Measurements from ENCODE around the gene ZNF207.
"Not testable (repeated sequence)": the region's sequence is repeated elsewhere in the genome, so short reads cannot be mapped to it uniquely, and the experiment has no call there.

Gene ZNF207

DNA sequence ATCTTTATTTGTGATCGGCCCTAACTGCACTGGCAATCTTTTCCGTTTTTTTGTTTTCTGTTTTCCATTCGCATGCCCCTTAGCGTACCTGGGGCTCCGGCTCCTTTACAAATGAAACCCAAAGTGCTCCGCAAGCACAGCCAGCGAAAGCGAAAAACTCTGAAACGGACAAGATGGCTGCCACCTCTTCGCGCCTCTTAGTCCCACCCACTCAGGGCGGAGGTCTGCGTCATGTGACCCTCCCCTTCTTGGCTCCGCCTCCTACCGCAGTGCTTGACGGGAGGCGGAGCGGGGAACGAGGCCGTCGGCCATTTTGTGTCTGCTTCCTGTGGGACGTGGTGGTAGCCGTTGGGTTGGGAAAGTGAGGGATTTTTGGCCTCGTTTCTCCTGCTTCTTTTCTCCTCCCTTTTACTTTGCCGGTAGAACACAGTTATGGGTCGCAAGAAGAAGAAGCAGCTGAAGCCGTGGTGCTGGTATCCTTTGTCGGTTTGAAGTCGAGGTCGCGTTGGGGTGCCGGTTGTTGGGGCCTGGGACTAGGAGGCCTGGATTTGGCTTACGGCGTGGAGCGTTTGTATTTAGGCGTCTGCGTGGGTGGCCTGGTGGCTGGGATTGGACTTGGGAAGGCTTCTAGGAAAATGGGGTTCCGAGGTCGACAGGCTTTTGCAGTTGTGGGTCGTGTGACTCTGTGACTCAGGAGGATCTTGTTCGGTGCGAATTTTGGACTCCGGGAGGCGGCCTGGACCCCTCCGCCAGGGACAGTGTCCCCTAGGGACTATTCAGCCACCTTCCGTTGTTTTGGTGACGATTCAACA lies at the start of gene ZNF207:
TSS of gene ZNF207 (plus strand) at position 304 of the 812 bp plus-strand sequence. CDS start at position 433, 129 bp downstream.
- in situ Hi-C loops (cut with HindIII; ENCODE audit: low sequenced_read_pairs): no loop called here

DNA sequence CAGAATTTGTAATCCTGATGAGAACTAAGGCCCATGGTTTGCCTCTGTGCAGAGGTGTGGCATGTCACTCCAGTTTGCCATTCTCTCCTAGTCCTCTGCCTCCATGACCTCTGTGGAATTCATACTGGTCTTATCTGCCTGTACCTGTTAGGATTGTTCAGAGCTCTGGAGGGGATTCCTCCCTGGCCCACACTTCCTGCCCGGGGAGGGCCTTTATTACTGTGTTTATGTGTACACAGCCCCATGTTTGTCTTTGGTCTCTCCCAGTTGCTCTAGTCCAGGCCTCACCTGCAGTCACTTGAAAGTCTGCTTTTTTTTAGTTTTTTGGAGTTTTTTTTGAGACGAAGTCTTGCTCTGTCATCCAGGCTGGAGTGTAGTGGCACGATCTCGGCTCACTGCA lies 47.9 kb upstream of the ZNF207 start:
- in situ Hi-C loops (cut with HindIII; ENCODE audit: low sequenced_read_pairs): no loop called here

DNA sequence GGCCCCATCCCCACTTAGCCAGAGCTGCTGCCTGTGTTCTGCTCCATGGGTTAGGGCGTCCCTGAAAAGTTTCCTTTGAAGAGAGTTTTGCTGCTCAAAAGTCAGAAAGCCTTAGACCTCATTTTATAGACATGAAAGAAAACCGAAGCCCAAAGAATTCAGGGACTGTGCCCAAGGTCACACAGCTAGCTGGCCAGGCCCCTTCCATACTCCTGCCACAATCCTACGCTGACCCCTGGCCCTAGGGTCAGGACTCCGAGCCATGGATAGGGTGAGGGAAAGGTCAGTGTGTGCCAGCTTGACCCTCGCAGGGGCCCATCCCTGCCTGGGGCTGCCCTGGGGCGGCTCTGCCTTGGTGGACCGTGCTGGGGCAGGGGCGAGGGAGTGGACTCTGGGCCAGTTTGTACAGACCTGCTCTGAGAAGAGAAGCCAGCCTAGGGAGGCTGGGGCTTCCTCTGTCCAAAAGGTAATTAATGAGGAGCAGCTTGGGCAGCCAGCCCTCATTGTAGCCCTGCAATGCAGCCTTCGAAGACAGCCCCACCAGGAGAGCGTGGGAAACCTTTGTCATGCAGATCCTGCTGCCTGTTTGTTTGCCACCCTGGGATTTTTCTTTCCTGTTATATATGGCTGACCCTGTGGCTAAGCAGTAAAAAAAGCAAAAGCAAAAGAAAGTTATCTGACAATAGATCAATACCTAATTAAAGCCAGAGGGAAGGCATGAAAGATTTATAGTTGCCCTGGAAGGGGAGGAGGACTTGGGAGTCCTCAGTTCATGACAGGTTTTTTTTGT lies 46.9 kb upstream of the ZNF207 start:
- in situ Hi-C loops (cut with HindIII; ENCODE audit: low sequenced_read_pairs): no loop called here

DNA sequence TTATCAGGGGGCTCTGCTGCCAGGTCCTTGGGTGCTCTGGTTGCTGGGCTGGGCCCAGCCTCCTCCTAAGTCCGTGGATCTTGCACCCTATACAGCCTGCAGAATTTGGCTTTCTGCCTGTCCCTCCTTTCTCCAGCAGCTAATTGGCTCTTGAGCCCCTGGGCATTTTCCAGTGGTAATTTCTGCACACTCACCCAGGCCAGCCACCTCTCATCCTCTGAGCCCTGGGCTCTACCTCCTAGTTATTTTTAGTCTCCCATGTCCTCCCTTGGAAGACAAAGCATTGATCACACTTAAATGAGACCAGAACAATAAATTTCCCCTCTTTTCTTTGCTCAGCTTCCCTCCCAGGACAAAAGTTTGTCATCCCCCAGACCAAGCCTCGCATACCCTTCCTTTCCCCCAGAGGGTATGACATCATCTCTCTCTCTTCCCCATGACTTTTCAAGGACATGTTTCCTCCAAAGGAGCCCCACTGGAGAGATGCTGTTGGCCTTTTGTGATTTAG lies 46.1 kb upstream of the ZNF207 start:
- in situ Hi-C loops (cut with HindIII; ENCODE audit: low sequenced_read_pairs): no loop called here

DNA sequence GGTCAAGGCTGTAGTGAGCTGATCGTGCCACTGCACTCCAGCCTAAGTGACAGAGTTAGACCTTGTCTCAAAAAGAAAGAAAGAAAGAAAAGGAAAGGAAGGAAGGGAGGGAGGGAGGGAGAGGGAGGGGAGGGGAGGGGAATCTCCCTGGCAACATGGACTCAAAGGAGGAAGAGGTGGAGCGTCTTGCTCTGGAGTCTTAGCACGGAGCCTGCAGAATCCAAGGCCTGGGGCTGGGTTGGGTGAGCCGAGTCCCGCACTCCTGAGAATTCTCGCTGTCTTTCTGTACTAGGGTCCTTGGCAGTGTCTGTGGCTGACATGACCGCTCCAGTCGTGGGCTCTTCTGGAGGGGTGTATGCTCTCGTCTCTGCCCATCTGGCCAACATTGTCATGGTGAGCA lies 44.9 kb upstream of the ZNF207 start:
- in situ Hi-C loops (cut with HindIII; ENCODE audit: low sequenced_read_pairs): no loop called here

DNA sequence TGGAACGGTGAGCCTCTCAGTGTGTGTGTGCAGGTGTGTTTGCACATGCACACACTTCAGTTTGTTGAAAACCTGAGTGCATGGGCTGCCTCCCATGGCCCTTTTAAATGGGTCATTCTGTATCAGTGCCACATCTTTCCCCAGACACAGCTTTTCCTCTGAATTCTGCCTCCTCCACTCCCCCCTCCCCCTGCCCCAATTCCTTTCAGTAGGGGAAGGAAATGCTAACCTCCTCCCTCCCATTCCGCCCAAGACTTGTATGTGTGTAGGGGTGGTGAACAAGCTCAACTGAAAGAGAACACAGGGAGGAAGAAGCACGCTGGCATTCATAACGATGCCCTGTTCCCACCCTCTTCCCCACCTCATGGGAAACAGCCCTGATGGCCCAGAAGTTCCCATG lies 42.3 kb upstream of the ZNF207 start:
- in situ Hi-C loops (cut with HindIII; ENCODE audit: low sequenced_read_pairs): no loop called here

DNA sequence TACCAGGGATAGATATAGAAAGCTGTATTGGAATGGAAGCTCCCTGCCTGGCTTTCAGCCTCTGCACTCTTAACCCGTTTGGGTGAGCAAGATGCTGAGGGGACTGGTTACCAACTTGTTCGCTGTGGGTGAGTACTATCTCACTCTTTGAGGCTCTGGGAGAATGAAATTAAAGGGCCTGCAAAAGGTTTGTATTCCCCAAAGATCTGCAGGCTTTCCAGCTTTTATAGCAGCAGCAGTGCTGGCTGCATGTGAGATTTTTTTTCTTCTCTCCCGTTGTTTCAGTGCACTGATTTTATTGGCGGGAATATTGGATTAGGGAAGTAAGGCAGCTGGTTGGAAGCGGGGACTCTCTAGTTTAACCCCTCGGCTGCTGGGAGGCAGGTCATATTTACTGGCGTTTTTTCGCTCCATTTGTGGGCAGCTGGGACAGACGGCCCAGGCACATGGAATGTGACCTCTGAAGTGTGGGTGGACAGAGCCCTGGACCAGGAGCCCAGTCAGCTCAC lies 38.9 kb upstream of the ZNF207 start:
- in situ Hi-C loops (cut with HindIII; ENCODE audit: low sequenced_read_pairs): no loop called here

DNA sequence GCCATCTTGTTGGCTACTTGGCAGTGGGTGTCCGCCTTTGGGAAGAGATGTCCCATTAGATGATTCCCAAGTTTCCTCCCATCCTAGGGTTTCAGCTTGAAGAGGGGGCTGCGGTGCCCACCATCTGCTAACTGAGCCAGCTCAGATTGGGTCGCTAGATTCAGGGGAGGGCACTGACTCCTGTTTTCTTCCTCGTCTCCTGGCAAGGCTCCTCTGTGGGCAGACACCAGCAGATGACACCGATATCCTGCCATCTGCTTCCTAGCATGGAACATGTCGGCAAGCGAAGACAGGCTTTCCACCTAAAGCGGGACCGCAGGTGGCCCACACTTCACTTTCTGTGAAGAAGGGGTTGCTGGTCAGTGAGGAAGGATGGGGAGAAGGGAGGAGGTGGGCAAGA lies 35.3 kb upstream of the ZNF207 start:
- in situ Hi-C loops (cut with HindIII; ENCODE audit: low sequenced_read_pairs): no loop called here

DNA sequence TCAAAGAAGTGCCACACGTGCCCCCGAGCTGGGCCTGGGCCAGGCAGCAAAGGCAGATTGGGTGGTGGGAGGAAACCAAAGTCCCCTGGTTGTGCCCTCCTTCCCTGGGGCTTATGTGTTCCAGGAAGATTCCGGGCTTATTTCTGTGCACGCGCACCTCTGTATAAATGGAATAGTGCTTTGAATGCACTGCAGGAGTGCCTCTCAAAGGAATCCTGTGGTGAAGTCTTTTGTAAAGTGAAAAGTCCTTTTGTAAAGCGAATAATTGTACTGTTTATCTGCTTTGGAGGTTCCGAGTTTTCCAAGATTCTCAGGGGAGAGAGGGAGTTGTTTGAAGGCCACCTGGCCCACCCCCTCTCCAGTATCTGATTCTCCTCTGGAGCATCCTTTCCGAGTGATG lies 34.8 kb upstream of the ZNF207 start:
- in situ Hi-C loops (cut with HindIII; ENCODE audit: low sequenced_read_pairs): no loop called here

DNA sequence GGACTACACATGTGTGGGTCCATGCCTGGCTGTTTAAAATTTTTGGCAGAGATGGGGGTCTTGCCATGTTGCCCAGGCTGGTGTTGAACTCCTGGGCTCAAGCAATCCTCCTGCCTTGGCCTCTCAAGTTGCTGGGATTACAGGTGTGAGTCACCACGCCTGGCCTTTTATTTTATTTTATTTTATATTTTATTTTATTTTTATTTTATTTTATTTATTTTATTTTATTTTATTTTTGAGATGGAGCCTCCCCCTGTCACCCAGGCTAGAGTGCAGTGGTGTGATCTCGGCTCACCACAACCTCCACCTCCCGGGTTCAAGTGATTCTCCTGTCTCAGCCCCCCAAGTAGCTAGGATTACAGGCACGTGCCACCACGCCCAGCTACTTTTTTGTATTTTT lies 33.3 kb upstream of the ZNF207 start:
- in situ Hi-C loops (cut with HindIII; ENCODE audit: low sequenced_read_pairs): not testable (repeated sequence)

DNA sequence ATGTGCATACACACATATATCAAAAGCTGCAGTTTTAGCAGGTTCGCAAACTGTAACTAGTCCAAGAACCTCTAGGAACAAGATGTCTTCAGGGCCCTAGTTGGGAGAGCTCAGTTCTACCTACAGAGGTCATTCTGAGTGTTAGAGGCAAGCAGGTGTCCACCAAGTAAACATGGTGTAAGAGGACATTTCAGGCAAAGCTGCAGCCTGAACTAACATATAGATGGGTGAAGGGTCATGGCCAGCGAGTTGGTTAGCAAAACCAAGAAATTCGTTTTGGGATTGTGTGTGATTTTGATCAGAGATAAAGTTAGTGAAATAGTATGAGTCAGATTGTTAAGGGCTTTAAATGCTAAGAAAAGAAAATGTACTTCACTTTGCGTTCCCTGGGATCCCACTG lies 32.6 kb upstream of the ZNF207 start:
- in situ Hi-C loops (cut with HindIII; ENCODE audit: low sequenced_read_pairs): no loop called here

DNA sequence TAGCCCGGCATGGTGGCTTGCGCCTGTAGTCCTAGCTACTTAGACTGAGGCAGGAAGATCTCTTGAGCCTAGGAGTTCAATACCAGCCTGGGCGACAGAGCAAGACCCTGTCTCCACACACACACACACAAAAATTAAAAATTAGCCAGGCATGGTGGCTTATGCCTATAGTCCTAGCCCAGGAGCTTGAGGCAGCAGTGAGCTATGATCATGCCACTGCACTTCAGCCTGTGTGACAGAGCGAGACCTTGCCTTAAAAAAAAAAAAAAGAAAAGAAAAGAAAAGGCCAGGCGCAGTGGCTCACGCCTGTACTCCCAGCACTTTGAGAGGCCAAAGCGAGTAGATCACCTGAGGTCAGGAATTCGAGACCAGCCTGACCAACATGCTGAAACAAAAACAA lies 31.9 kb upstream of the ZNF207 start:
- in situ Hi-C loops (cut with HindIII; ENCODE audit: low sequenced_read_pairs): no loop called here

DNA sequence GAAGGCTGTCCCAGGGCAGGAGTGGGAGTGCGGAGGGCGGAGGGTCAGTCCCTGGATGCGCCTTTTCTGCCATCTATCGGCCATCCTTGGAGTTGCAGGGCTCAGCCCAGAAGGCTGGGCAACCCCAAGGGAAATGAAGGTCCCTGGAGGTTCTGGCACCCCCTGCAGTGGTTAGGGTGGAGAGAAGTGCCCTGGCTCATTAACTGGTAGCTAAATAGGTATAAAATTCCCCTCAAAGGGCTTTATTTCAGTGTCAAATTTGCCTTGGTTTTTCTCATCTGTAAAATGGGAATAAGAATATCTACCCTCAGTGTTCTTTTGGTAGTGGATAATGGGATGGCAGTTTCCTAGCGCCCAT lies 30.4 kb upstream of the ZNF207 start:
- in situ Hi-C loops (cut with HindIII; ENCODE audit: low sequenced_read_pairs): no loop called here

DNA sequence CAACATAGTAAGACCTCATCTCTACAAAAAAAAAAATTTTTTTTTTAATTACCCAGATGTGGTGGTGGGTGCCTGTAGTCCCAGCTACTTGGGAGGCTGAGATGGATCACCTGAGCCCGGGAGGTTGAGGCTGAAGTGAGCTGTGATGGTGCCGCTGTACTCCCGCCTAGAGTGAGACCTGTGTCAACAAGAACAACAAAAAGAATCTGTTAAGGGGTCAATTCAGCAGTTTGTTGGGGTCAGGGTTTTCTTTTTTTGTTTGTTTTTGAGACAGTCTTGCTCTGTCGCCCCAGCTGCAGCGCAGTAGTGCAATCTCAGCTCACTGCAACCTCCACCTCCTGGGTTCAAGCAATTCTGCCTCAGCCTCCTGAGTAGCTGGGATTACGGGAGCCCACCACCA lies 29.9 kb upstream of the ZNF207 start:
- in situ Hi-C loops (cut with HindIII; ENCODE audit: low sequenced_read_pairs): not testable (repeated sequence)

DNA sequence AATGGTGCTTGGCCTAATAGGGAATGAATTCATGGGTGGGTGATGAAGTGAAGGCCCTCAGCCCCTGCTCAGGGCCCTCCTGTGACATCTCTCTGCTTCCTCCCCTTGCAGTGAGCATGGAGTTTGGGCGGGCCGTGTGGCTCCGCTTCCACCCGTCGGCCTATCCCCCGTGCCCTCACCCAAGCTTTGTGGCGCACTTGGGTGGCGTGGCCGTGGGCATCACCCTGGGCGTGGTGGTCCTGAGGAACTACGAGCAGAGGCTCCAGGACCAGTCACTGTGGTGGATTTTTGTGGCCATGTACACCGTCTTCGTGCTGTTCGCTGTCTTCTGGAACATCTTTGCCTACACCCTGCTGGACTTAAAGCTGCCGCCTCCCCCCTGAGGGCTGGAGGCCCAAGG lies 29.1 kb upstream of the ZNF207 start:
- in situ Hi-C loops (cut with HindIII; ENCODE audit: low sequenced_read_pairs): no loop called here

DNA sequence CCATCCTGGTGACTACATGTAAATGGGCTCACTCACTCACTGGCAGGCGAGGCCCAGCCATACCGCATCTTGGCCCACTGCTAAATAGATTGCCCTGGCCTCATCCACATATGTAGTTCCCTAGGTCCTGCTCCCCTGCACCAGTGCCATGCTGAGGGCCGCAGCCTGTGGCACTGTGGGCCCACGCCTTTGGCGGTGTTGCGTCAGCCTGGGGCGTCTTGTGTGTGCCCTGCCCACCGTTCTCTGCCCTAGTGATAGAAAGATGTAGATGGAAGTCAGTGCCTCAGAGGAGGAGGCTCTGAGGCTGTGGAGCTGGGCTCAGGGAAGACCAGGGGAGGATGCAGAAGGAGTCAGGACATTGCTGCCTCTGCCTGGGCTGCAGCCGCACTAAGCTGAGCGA lies 26.9 kb upstream of the ZNF207 start:
- in situ Hi-C loops (cut with HindIII; ENCODE audit: low sequenced_read_pairs): no loop called here

DNA sequence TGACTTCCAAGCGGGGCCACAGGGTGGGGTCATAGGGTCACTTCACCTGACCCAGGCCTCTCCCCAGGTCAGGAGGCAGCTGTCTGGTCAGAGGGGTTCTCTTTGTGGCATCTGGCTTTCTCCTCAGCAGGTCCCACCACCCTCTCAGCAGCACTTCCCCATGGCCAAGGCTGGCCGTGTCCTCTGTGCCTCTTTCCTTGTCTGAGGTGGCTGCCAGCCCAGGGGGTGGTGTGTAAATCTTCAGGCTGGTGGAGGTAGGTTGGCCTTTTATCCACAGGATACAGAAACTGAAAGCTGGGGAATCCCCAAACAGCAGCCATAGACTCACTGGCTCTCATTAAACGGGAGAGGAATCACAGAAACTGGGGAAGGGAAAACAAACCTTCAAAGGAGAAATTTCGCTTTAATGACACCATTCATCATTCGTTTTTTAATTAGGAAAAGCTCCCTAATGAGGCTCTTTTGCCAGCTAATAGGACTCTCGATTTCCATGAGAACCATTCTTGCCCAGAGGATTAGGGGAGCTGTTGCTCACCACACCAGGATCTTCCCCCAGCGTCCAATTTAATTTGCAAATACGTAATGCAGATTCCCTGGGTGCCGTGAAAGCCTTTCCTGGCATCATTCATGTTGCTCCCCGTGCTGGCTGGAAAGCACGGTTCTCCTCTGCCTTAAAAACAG lies 26.0 kb upstream of the ZNF207 start:
- in situ Hi-C loops (cut with HindIII; ENCODE audit: low sequenced_read_pairs): no loop called here

DNA sequence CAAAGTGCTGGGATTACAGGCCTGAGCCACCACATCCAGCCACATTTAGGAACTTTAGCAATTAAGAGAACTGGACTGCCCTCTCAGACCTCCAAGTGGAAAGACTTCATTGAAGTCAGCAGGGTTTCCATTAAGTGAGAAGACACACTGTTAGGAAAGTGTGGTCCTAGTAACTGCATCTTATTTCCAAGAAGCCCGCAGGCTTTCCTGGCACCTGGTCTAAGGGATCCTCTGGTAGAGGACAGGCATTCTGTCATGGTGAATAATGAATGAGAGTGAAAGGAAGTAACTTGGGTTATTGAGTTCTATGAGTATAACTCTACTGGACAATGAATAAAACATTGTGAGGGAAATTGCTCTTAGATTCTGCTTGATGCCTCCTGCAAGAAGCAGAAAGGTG lies 22.0 kb upstream of the ZNF207 start:
- in situ Hi-C loops (cut with HindIII; ENCODE audit: low sequenced_read_pairs): no loop called here

DNA sequence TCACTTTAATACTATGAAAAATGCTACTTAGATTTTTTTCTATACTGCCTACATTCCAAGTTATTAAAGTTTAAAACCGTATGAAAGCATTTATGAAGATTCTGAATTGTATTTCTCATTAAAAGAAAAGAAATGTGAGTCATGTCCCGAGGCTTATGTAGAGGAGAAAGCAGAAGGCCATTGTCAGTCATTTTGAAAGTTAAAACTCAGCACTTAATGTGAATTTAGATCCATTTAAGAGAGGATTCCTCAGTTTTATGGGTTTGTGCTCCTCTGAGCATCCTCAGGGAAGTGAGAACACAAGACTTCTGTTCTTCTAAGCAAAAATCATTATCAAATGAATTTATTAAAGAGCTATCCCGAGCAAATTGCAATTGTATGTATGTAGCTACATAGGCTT lies 19.8 kb upstream of the ZNF207 start:
- in situ Hi-C loops (cut with HindIII; ENCODE audit: low sequenced_read_pairs): loop anchor here (5.0 kb wide), 1 partner anchor 43 kb away; no protein-coding TSS in a partner anchor

DNA sequence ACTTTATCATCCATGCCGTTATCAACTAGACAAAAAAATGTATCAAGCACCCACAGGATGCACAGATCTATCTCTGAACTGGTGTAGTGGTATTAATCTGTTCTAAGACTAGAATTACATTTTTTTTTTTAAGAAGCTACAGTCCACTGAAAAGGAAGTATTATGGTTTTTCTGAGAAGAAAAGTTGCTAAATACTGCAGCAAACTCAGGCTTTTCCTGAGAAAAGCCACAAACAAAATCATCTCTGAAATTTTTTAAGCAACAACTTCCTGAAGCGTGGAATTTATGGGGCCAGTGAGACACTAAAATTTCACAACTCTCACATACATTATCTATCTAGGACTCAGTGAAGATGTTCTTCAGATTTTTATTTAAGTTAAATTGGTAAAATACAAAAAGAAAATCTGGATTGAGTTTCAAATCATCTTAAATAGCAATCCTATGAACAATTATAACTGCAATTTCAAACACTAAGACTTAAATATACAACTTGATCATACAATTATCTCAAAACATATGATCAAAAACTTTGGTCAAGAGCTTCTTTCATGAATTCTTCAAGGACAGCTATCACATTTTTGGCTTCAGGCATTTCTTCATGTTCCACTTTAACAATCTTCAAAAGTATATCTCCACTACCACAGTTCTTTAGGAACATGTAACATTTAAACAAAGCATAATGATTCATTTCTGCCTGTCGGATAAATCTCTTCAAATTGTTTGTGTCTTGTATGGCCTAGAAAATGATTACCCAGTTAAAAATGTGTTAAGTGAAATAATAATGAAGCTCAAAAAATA lies 18.5 kb upstream of the ZNF207 start:
- in situ Hi-C loops (cut with HindIII; ENCODE audit: low sequenced_read_pairs): loop anchor here (5.0 kb wide), 1 partner anchor 44 kb away; no protein-coding TSS in a partner anchor
